GM12892 (cell line): ENCODE results near the gene MAB21L3.

Experiments used
- POLR2A ChIP-seq: IDR thresholded peaks from 2 replicates; pipeline ENCODE4 v1.6.1; 2011; ENCODE audit warnings: low read depth, low read length, control low read depth
- POLR2AphosphoS5 ChIP-seq: IDR thresholded peaks from 2 replicates; pipeline ENCODE4 v1.6.1; 2011; ENCODE audit warnings: low read depth, low read length, control low read depth
- TAF1 ChIP-seq: IDR thresholded peaks from 2 replicates; pipeline ENCODE4 v1.6.1; 2011; ENCODE audit warnings: low read depth, mild to moderate bottlenecking, control low read depth, low read length, borderline replicate concordance

GRCh38 chr1:116168277-116169032 lies 57.3 kb downstream of the MAB21L3 start:
- TF ChIP-seq POLR2A (no peak), TAF1 (no peak), POLR2AphosphoS5 (no peak)
